Suprapubic skin (tissue), 4 donors: Measurements from ENCODE around the gene SYNDIG1. TPM values are rescaled to one million over a fixed set of nuclear protein-coding genes. Genes with fewer than 3 reads are reported as not detected.

Experiments used
- DNase-seq, 2 donors: peaks; one replicate each; pipeline ENCODE4 v3.0.0-alpha.2; 2019; ENCODE audit warnings: low spot score in 2 of 2
- H3K27ac ChIP-seq: fragments of 200-600 bp; sonication (generic); one replicate; pipeline ENCODE4 v1.5.1; 2019
- H3K27me3 ChIP-seq: fragments of 200-600 bp; sonication (generic); one replicate; pipeline ENCODE4 v1.5.1; 2019
- H3K36me3 ChIP-seq: fragments of 200-600 bp; sonication (generic); one replicate; pipeline ENCODE4 v1.5.1; 2019
- H3K4me1 ChIP-seq: fragments of 200-600 bp; sonication (generic); one replicate; pipeline ENCODE4 v1.5.1; 2019
- H3K4me3 ChIP-seq: fragments of 200-600 bp; sonication (generic); one replicate; pipeline ENCODE4 v1.5.1; 2019; ENCODE audit warnings: mild to moderate bottlenecking
- H3K9me3 ChIP-seq: fragments of 200-600 bp; sonication (generic); one replicate; pipeline ENCODE4 v1.5.1; 2019
- EP300 ChIP-seq: sonication (generic); formaldehyde crosslinking; IDR thresholded peaks from one replicate; pipeline ENCODE4 v1.6.1; 2017; ENCODE audit warnings: antibody characterized with exemption
- POLR2A ChIP-seq, 2 donors: fragments of 450-650 bp; IDR thresholded peaks; one replicate each; pipeline ENCODE4 v1.6.1; 2017; ENCODE audit warnings: antibody characterized with exemption in 2 of 2, mild to moderate bottlenecking in 2 of 2, moderate library complexity in 2 of 2
- POLR2AphosphoS5 ChIP-seq, 3 donors: sonication (generic); formaldehyde crosslinking; IDR thresholded peaks; one replicate each; pipeline ENCODE4 v1.6.1; 2017; ENCODE audit warnings: antibody characterized with exemption in 3 of 3
- WGBS: methylation state at CpG from one replicate; pipeline ENCODE4 v1.1.5; 2018; 5-methylcytosine and 5-hydroxymethylcytosine counted together
- total RNA-seq, 4 donors: library from RNA; depleted of rRNA; stranded (reverse); fragments of >200 nt; gene quantifications; one replicate each; pipeline ENCODE4 v1.1.0, GENCODE V29; 2016
- TF ChIP-seq, protein P1 (sequence below), 2 donors: fragments of 200-600 bp in 1 of 2; fragments of 450-650 bp in 1 of 2; sonication (generic) in 1 of 2; IDR thresholded peaks; one replicate each; pipeline ENCODE4 v1.5.1; 2016 to 2019; ENCODE audit warnings: antibody characterized with exemption in 2 of 2, mild to moderate bottlenecking in 1 of 2, moderate library complexity in 1 of 2

Gene SYNDIG1
- total RNA-seq, 4 donors from 2014 or later = not detected

DNA sequence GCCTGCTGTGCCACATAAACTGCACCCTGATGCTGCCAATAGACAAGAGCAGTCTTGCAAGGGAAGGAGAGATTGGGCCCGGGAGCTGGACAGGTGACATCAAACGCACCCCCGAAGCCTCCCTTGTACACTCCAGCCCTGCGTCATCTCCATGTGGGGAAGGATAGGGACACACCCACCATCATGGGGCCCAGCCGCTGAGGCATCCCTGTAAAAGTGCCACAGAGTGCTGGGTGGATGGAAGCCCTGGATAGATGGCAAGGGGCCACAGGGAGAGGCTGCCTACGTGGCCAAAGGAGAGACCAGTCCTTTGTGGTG, 117.1 kb downstream of the SYNDIG1 start:
- WGBS = 90% methylated on average over 6 of the region's 6 CpGs

GRCh38 chr20:24587384-24588046, 118.1 kb downstream of the SYNDIG1 start:
- H3K9me3 ChIP-seq = no peaks in the 10 kb centered on the region
- no peaks in the 10 kb centered on the region for H3K36me3 ChIP-seq
- H3K4me3 ChIP-seq = no peak overlapping the region
- H3K27me3 ChIP-seq = no peaks in the 10 kb centered on the region
- TF ChIP-seq POLR2AphosphoS5 (IDR thresholded peaks at IDR 0.05) (no peak), EP300 (no peak), POLR2A (IDR thresholded peaks at IDR 0.05) (no peak)
- TF ChIP-seq, protein P1, sequence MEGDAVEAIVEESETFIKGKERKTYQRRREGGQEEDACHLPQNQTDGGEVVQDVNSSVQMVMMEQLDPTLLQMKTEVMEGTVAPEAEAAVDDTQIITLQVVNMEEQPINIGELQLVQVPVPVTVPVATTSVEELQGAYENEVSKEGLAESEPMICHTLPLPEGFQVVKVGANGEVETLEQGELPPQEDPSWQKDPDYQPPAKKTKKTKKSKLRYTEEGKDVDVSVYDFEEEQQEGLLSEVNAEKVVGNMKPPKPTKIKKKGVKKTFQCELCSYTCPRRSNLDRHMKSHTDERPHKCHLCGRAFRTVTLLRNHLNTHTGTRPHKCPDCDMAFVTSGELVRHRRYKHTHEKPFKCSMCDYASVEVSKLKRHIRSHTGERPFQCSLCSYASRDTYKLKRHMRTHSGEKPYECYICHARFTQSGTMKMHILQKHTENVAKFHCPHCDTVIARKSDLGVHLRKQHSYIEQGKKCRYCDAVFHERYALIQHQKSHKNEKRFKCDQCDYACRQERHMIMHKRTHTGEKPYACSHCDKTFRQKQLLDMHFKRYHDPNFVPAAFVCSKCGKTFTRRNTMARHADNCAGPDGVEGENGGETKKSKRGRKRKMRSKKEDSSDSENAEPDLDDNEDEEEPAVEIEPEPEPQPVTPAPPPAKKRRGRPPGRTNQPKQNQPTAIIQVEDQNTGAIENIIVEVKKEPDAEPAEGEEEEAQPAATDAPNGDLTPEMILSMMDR (IDR thresholded peaks at IDR 0.05) = no peak
- DNase-seq = no peak
- H3K4me1 ChIP-seq = no peaks in the 10 kb centered on the region
- 56% methylated on average over 11 of the region's 12 CpGs for WGBS
- H3K27ac ChIP-seq = no peak overlapping the region

More for the DNA sequence above, 117.1 kb downstream of the SYNDIG1 start:
- TF ChIP-seq POLR2A (IDR thresholded peaks at IDR 0.05) = no peak
- TF ChIP-seq, protein P1 (IDR thresholded peaks at IDR 0.05) = no peak
- no peak for TF ChIP-seq EP300
- TF ChIP-seq POLR2AphosphoS5 (IDR thresholded peaks at IDR 0.05) = no peak
- H3K4me3 ChIP-seq = no peak overlapping the region
- DNase-seq = no peak
- no peaks in the 10 kb centered on the region for H3K9me3 ChIP-seq
- H3K27ac ChIP-seq = no peak overlapping the region
- H3K4me1 ChIP-seq = no peaks in the 10 kb centered on the region
- H3K36me3 ChIP-seq = no peaks in the 10 kb centered on the region
- H3K27me3 ChIP-seq = peaks cover 3% of the 10 kb centered on the region

DNA sequence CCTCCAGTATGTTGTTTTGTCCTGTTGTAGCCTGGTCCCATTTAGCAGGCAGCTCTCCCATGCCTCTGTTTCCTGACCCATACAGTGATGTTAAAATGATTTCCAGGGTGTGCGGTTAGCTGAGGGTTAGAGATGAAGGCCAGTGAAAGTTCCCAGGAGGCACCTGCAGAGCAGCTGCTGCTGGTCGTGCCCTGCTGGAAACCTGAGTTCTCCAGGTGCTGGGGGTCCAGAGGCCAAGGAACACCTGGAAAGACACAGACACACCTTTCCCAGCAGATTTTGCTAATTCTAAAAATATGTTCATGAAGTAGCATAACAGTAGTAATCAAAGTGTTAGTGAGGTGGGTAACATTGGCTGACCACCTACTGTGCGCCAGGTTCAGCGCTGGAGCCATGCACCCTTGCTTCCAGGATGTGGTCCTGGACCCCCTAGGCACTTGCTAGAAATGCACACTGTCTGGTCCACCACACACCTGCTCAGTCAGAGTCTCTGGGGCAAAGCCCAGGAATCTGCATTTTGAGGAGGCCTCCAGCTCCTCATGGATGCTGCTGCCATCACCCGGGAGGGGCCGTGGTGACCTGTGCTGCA, 118.7 kb downstream of the SYNDIG1 start:
- WGBS = 83% methylated on average over 6 of the region's 6 CpGs
- Histone ChIP-seq H3K9me3 (no peaks in the 10 kb centered on the region), H3K27me3 (no peaks in the 10 kb centered on the region), H3K36me3 (no peaks in the 10 kb centered on the region), H3K4me3 (no peak overlapping the region), H3K4me1 (no peaks in the 10 kb centered on the region), H3K27ac (no peak overlapping the region)
- DNase-seq = no peak
- TF ChIP-seq POLR2AphosphoS5 (IDR thresholded peaks at IDR 0.05) (no peak), POLR2A (IDR thresholded peaks at IDR 0.05) (no peak), EP300 (no peak)
- TF ChIP-seq, protein P1 (IDR thresholded peaks at IDR 0.05) = no peak

DNA sequence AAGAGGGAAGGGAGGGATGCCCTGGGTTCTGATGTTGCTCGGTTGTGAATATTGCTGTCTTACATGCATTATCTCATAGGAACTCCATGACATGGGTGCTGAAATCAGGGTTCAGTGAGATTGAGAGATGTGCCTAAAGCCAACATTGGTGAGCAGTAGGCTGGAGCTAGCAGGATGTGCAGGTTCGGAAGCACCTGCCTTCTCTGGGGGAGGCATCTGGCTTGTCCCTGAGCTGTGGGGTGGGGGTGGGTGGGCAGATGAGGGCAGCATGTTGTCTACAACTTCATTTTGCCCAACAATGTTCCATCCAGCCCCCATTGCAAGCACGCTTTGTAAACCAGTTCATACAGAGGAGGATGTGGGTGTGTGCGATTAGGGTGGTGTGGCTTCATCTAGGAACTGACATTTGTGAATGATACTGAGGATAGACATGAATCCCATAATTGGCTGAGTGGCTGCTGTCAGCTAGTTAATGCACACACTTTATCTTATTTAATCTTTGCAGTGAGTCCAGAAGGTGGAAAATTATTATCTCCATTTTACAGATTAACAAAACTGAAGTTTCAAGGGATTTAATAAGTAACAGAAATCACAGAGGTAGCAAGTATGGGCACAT, 119.4 kb downstream of the SYNDIG1 start:
- DNase-seq = no peak
- no peaks in the 10 kb centered on the region for H3K4me1 ChIP-seq
- H3K36me3 ChIP-seq = no peaks in the 10 kb centered on the region
- no peak overlapping the region for H3K27ac ChIP-seq
- no peaks in the 10 kb centered on the region for H3K9me3 ChIP-seq
- H3K27me3 ChIP-seq = no peaks in the 10 kb centered on the region
- no peak for TF ChIP-seq EP300
- TF ChIP-seq, protein P1 (IDR thresholded peaks at IDR 0.05) = no peak
- no peak for TF ChIP-seq POLR2A (IDR thresholded peaks at IDR 0.05)
- no peak for TF ChIP-seq POLR2AphosphoS5 (IDR thresholded peaks at IDR 0.05)
- WGBS = 82% methylated on average over 4 of the region's 4 CpGs
- H3K4me3 ChIP-seq = no peak overlapping the region

- DNase-seq = no peak
- TF ChIP-seq POLR2A (IDR thresholded peaks at IDR 0.05) = no peak
- TF ChIP-seq POLR2AphosphoS5 (IDR thresholded peaks at IDR 0.05) = no peak
- no peak for TF ChIP-seq EP300
- TF ChIP-seq, protein P1 (IDR thresholded peaks at IDR 0.05) = no peak
- Histone ChIP-seq H3K4me1 (no peaks in the 10 kb centered on the region), H3K9me3 (no peaks in the 10 kb centered on the region), H3K27ac (no peak overlapping the region), H3K4me3 (no peak overlapping the region), H3K27me3 (no peaks in the 10 kb centered on the region), H3K36me3 (no peaks in the 10 kb centered on the region)
- WGBS = 89% methylated on average over 4 of the region's 4 CpGs
These were observed 120.0 kb downstream of the SYNDIG1 start for GRCh38 chr20:24589381-24589780.
